Neural progenitor cell (in vitro differentiated cells): ENCODE measurements around the gene CELF4.

ENCODE experiments used
- EZH2 ChIP-seq: fragments of 200-600 bp; sonication (generic); IDR thresholded peaks from 2 replicates; pipeline ENCODE4 v1.6.1; 2017; ENCODE audit warnings: antibody characterized with exemption, mild to moderate bottlenecking, moderate library complexity
- EZH2phosphoT487 ChIP-seq: fragments of 200-600 bp; sonication (generic); IDR thresholded peaks from 2 replicates; pipeline ENCODE4 v1.6.1; 2017; ENCODE audit warnings: antibody characterized with exemption
- TF ChIP-seq, protein P1 (sequence below): fragments of 200-600 bp; sonication (generic); IDR thresholded peaks from 2 replicates; pipeline ENCODE4 v1.5.1; 2017; ENCODE audit warnings: antibody characterized with exemption, mild to moderate bottlenecking

GRCh38 chr18:37577051-37577611, 11.5 kb upstream of the CELF4 start:
- TF ChIP-seq, protein P1, sequence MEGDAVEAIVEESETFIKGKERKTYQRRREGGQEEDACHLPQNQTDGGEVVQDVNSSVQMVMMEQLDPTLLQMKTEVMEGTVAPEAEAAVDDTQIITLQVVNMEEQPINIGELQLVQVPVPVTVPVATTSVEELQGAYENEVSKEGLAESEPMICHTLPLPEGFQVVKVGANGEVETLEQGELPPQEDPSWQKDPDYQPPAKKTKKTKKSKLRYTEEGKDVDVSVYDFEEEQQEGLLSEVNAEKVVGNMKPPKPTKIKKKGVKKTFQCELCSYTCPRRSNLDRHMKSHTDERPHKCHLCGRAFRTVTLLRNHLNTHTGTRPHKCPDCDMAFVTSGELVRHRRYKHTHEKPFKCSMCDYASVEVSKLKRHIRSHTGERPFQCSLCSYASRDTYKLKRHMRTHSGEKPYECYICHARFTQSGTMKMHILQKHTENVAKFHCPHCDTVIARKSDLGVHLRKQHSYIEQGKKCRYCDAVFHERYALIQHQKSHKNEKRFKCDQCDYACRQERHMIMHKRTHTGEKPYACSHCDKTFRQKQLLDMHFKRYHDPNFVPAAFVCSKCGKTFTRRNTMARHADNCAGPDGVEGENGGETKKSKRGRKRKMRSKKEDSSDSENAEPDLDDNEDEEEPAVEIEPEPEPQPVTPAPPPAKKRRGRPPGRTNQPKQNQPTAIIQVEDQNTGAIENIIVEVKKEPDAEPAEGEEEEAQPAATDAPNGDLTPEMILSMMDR: no peak
- no peak for TF ChIP-seq EZH2
- TF ChIP-seq EZH2phosphoT487: no peak
